ENCODE data around the gene TMEM106C.

TMEM106C gene

DNA sequence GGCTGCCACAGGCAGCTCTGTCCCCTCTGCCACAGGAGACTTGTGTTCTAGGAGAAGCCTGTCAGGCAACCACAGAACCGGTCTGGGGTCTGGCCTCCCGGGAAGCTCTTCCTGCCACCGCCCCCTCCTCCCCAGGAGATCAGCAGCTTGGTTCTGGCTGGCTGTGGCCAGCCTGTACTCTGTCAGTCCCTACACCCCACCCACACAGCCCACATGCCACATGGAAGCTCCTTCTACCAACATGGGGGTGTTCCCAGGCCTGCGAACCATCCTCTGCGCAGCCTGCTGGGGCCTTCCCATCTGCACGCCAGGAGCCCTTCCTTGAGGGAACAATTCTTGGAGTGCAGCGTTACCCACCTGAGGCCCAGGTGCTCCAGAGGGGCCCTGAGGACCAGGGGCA, 16.8 kb downstream of the TMEM106C start:
- no peak for DNase-seq

GRCh38 chr12:47980779-47981495, 17.5 kb downstream of the TMEM106C start:
- DNase-seq, result no peak

GRCh38 chr12:47981496-47982260, 18.3 kb downstream of the TMEM106C start:
- no peak for DNase-seq

DNA sequence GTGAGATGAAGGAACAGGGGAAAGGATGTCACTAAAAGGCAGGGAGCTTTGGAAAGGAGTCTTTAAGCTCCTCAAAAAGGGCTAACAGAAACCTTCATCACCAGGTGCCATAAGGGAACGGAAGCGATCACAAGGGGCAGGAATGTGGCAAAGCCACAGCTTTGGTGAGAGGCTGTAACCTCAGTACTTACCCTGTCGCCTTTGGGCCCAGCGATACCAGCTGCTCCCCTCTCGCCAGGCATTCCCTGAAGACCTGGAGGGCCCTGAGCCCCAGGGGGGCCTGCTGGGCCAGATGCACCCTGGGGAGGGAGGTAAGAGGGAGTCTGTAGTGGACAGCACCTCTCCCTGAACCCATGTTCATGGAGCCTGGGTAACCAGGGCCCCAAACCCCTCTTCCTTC, 18.9 kb downstream of the TMEM106C start:
- DNase-seq, result no peak

GRCh38 chr12:47982770-47983169, 19.4 kb downstream of the TMEM106C start:
- DNase-seq, result no peak

GRCh38 chr12:47983541-47984115, 20.2 kb downstream of the TMEM106C start:
- DNase-seq, result no peak

GRCh38 chr12:47984331-47984801, 21.0 kb downstream of the TMEM106C start:
- no peak for DNase-seq

- DNase-seq, result no peak
These were observed 22.3 kb downstream of the TMEM106C start for GRCh38 chr12:47985596-47986290.

- no peak for DNase-seq
These were observed 22.9 kb downstream of the TMEM106C start for GRCh38 chr12:47986291-47986660.

- no peak for DNase-seq
These were observed 23.4 kb downstream of the TMEM106C start for GRCh38 chr12:47986832-47987231.

DNA sequence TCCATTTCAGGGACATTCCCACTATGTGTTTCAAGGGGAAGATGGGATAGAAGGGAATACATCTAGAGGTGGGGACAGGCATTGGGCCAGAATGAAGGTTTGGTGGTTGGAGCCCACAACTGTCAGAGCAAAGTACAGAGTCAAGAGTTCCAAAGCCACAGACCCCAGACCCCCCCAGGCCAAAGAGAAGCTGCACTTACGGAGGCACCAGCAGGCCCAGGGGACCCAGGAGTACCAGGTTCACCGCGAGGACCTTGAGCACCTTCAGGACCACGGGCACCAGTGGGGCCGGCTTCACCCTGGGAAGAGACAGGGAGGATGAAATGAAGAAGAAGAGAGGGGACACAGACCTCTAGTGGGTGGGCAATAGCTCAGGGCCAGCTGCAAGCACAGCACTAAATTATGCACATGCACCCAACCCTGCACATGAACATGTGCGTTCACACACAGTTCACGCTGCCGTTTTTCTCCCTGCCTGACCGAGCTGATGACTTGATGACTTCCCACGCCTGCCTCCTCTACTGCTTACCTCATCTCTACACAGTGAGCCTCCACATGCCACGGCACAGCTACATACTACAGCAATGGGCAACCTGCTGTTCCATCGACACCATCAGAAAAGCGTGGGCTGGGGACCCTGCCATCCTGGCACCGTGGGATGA, 24.1 kb downstream of the TMEM106C start:
- no peak for DNase-seq

- DNase-seq, result peak; percentile 41 to 82 (median 51)
These were observed 25.0 kb downstream of the TMEM106C start for GRCh38 chr12:47988073-47989022.

DNA sequence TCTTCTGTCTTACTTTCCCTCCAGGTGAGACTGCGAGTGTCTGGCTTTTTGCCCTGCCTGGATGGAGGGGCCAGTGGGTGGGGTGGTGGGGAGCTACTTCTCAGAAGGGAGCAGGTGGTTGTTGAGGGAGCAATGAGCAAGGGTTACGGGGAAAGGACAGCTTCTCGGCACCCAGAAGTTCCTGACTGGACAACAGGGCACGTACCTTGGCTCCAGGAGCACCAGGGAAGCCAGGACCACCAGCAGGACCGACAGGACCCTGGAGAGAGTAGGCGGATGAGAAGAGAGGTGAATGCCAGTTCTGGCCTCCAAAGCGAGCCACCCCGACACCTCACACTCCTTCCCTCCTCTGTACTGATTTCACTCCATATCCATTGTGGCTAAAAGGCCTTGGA, 25.6 kb downstream of the TMEM106C start:
- no peak for DNase-seq

DNA sequence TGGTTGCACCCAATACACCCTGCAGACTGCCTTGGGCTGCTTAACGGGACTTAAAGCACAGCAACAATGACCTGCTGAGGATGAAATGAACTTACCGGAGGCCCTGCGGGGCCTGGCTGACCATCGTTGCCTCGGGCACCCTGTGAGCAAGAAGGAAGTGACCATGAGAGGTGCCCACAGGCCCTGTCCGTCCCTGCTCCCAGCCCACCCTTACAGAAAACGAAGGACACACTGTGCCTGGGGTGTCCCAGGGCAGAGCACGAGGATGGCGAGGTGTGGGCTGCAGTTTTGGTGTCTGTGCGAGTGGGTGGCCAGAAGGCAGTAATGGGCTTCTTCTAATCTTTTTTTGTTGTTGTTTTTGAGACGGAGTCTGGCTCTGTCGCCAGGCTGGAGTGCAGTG, 26.3 kb downstream of the TMEM106C start:
- DNase-seq, result no peak

GRCh38 chr12:47990351-47991105, 27.1 kb downstream of the TMEM106C start:
- DNase-seq, result no peak

- DNase-seq, result no peak
These were observed 28.0 kb downstream of the TMEM106C start for GRCh38 chr12:47991106-47992061.

DNA sequence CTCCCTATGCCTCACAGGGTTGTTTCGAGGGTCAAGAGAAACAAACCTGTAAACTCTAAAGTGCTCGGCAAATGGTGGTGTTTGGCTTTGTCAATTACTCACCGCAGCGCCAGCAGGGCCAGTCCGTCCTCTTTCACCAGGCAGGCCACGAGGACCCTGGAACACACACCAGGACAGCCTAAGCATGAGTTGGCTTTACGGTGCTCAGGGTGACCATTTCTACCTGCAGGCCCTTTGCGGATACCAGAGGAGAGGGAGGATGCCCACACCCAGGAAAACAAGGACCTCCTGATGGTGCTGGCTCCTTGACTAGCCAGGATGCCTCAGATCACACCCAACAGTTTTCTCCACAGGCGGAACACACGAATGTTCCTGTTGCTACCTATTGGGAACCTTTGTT, 29.4 kb downstream of the TMEM106C start:
- DNase-seq, result no peak

DNA sequence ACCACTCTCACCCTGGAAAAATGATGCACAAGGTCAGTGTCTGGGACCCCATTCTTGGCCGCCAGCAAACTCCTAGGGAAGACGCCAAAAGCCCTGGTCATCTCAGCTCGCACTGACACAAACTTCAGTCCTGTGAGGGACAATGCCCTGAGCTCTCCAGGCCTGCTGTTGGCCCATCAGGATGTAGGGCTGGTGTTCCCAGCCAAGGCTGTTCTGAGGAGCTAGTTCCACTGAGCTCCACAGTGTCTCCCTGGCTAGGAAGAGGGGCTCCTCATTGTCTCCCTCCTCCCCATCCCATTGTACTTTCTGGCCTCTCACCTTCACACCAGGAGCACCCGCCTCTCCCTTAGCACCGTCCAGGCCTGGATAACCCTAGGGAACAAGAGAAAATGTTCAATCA, 30.1 kb downstream of the TMEM106C start:
- no peak for DNase-seq

DNA sequence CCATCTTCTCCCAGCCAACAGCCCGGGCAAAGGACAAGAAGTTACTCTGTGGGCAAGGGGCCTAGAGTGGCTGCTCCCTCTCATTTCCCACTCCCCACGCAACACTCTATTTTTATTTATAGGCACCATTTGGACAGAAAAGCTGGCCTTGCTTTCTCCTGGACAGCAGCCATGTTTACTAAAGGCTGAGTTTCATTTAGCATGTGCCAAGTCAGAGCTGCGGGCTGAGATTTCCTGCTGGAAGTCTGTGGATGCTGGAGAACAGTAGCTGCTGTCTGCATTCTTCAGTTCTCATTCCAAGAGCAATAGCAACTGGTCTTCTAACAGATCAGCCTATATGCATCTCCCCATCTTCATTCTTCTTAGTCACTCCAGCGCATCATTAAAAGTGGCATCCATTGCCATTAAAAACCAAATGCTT, 32.6 kb downstream of the TMEM106C start:
- DNase-seq, result no peak

- peak in 2 of 3 experiments; percentile 14 to 39 for DNase-seq
These were observed 33.9 kb downstream of the TMEM106C start for GRCh38 chr12:47997321-47997720.
